HG03378 (cell line): Measurements from ENCODE around the gene TBC1D1.
"Not testable (repeated sequence)": the region's sequence is repeated elsewhere in the genome, so short reads cannot be mapped to it uniquely, and the experiment has no call there.

Experiments used
- ATAC-seq: cut with Tn5 transposase; IDR thresholded peaks from one replicate; pipeline ENCODE4 v1.9.1; 2021; ENCODE audit warnings: mild to moderate bottlenecking, moderate library complexity; ENCODE audit not compliant: unreplicated experiment

TBC1D1 gene

GRCh38 chr4:38009421-38009820 is 118.5 kb downstream of the TBC1D1 start:
- no peak for ATAC-seq

- no peak for ATAC-seq
These were observed 119.1 kb downstream of the TBC1D1 start for GRCh38 chr4:38009949-38010348.

- ATAC-seq = no peak
These were observed 120.8 kb downstream of the TBC1D1 start for GRCh38 chr4:38011511-38012162.

- no peak for ATAC-seq
These were observed 122.8 kb downstream of the TBC1D1 start for GRCh38 chr4:38013461-38014366.

GRCh38 chr4:38014421-38014852 is 123.6 kb downstream of the TBC1D1 start:
- no peak for ATAC-seq

- no peak for ATAC-seq
These were observed 125.1 kb downstream of the TBC1D1 start for GRCh38 chr4:38015886-38016515.

- ATAC-seq = no peak
These were observed 125.8 kb downstream of the TBC1D1 start for GRCh38 chr4:38016698-38017097.

GRCh38 chr4:38017609-38018008 is 126.7 kb downstream of the TBC1D1 start:
- ATAC-seq = no peak

GRCh38 chr4:38020386-38020785 is 129.5 kb downstream of the TBC1D1 start:
- ATAC-seq = no peak

GRCh38 chr4:38020961-38021360 is 130.1 kb downstream of the TBC1D1 start:
- not testable (repeated sequence) for ATAC-seq

- ATAC-seq = no peak
These were observed 130.9 kb downstream of the TBC1D1 start for GRCh38 chr4:38021751-38022150.

GRCh38 chr4:38023347-38024205 is 132.7 kb downstream of the TBC1D1 start:
- ATAC-seq = no peak

GRCh38 chr4:38024206-38024509 is 133.3 kb downstream of the TBC1D1 start:
- no peak for ATAC-seq

- no peak for ATAC-seq
These were observed 134.8 kb downstream of the TBC1D1 start for GRCh38 chr4:38025665-38026064.

- ATAC-seq = no peak
These were observed 135.4 kb downstream of the TBC1D1 start for GRCh38 chr4:38026158-38026740.

- no peak for ATAC-seq
These were observed 139.1 kb downstream of the TBC1D1 start for GRCh38 chr4:38030023-38030422.

GRCh38 chr4:38034986-38035882 is 144.3 kb downstream of the TBC1D1 start:
- ATAC-seq = no peak

- ATAC-seq = no peak
These were observed 145.7 kb downstream of the TBC1D1 start for GRCh38 chr4:38036548-38036947.

- ATAC-seq = no peak
These were observed 146.7 kb downstream of the TBC1D1 start for GRCh38 chr4:38037612-38038011.

GRCh38 chr4:38040619-38041018 is 149.7 kb downstream of the TBC1D1 start:
- ATAC-seq = no peak
